CD4-positive, alpha-beta T cell treated with Interleukin-17A for 4 hours (primary cell): ENCODE data around the gene OSBPL10.
"Not testable (repeated sequence)": the region's sequence is repeated elsewhere in the genome, so short reads cannot be mapped to it uniquely, and the experiment has no call there.

Experiments
- DNase-seq: peaks from one replicate; pipeline ENCODE4 v3.0.0-alpha.2; 2020; ENCODE audit warnings: mixed read lengths

The OSBPL10 gene

DNA sequence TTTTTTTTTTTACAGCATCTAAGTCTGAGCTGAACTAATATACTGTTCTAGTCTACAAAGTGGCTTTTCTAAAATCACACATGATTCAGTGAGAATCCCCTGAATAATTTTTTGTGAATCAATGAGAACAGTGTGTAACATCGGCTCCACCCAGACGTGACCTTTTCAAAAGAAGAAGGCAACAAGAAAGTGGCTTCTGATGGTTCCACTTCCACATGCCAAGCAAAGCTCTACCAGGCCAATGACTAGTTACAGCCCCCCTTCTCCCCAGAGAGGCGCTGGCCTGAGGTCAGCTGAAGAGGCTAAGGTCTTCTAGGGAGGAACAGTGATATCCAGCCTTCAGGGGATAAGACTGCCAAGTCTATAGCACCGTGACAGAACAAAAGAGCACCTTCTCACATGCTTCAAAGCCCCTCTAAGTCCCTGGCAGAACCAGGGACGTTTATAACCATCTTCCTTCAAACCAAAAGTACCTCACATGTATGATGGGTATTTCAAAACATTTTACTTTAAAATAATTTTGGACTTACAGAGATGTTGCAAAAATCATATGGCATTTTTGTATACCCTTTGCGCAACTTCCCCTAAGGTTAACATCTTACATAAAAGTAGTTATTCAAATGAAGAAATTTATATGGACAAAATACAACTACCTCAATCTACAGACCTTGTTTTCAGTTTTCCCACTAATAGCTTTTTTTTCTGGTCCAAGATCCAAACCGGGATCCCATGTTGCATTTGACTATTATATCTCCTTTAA is 177.9 kb downstream of the OSBPL10 start:
- DNase-seq: no peak

GRCh38 chr3:31800436-31800835 is 180.6 kb downstream of the OSBPL10 start:
- DNase-seq: no peak

DNA sequence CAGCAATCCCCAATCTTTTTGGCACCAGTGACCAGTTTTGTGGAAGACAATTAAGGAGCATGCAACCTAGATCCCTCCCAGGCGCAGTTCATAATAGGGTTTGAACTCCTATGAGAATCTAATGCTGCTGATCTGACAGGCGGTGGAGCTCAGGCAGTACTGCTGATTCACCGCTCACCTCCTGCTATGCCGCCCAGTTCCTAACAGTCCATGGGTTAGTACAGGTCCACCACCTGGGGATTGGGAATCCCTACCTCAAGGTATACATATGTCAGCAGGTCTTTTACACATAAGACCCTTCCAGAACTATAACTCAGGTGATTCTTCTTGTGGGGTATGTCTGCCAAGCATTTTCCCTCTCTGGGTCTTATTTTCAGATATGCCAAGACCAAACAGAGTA is 182.2 kb downstream of the OSBPL10 start:
- DNase-seq: no peak

DNA sequence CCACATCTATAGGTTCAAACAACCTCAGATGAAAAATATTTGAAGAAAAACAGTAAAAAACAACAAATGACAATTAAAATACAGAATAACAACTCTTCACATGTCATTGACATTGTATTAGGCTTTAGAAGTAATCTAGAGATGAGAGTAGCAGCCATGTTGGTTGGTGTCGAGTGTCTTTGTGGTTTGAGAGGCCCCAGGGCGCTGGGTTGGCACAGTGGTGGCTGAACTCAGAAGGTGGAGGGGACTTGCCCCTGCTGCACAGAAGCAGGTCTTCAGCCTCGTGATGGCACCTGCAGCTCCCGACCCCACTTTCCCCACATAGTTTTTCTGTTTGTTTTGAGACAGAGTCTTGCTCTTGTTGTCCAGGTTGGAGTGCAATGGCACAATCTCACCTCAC is 187.2 kb downstream of the OSBPL10 start:
- DNase-seq: no peak

DNA sequence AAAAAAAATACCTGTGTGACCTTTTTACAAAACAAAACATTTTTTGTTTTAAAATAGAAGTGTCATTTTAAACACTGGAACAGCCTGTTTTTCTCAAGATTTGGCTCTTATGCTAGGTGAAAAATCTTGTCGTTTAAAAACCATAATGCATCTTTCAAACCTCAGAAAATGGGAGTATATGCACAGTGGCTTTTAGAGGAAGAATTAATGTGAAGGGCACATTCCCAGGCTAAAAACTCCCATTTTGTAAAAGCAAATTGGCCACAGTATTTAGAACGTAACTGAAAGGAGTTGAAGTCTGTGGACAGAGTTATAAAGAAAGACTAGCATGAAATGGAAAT is 190.0 kb downstream of the OSBPL10 start:
- no peak for DNase-seq

DNA sequence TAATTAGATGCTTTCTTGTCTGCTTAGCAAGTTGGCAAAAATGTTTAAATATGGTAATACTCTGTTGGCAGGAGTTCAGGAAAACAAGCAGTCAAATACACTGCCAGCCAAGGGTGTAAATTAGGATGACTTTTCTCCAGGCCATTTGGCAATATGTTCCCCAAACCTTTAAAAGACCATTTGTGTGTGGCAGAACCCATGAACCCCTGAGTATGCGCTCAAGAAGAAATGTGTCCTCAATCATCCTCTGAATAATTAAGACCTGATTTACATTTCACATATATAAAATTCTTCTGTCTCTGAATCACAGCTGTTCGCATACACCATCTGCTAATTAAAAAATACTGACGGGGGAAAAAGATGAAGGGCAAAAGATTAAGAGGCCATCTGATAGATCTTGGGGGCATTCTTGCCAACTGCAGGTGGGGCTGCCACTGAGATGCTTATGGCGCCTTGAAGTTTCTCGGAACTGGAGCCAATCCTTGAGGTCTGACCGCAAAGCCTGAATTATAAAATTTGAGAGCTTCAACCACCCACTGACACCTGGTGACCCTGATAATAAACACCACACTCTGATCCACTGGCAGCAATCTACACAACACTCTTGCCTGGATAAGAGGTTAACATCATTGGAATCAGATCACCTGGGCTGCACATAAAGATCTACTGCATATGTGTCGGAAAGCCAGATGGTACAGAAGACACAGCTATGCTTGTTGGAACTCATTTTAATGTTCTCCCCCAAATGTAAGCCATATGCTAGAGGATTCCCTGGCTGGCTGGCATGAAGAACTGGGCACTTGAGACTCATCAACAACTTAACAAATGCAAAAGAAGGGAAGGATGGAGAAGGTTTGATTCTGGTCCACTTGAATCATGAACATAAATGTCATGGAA is 190.6 kb downstream of the OSBPL10 start:
- no peak for DNase-seq

GRCh38 chr3:31789429-31789828 is 191.6 kb downstream of the OSBPL10 start:
- DNase-seq: no peak

DNA sequence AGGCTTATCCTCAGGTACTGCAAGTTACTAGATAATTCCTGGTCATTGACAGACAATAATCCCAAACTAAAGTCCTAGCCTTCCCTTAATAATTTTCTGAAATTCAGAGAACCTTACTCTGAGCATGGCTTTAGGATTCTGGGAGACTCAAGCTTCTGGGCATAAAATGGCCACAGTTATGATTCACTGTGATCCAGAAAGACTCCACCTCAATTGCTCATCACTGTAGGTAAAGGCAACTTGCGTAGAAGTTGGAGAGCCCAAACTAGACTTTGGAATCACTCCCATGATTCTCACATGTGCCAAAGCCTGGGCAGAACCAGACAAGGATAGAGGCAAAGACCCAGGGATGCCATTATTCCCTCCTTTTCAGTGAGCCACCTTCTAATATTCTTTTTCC is 195.3 kb downstream of the OSBPL10 start:
- DNase-seq: no peak

GRCh38 chr3:31785286-31785685 is 195.8 kb downstream of the OSBPL10 start:
- no peak for DNase-seq

DNA sequence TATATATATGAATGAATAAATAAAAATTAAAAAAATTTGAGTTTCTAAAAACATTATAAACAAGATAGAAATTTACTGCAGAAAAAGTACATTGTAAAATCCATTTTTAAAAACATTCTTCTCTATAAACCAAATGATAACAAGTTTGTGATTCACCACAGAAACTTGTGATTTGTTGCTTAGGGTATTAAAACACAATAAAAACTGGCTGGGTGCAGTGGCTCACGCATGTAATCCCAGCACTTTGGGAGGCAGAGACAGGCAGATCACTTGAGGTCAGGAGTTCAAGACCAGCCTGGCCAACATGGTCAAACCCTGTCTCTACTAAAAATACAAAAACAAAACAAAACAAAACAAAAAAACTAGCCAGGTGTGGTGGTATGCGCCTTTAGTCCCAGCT is 197.2 kb downstream of the OSBPL10 start:
- not testable (repeated sequence) for DNase-seq

DNA sequence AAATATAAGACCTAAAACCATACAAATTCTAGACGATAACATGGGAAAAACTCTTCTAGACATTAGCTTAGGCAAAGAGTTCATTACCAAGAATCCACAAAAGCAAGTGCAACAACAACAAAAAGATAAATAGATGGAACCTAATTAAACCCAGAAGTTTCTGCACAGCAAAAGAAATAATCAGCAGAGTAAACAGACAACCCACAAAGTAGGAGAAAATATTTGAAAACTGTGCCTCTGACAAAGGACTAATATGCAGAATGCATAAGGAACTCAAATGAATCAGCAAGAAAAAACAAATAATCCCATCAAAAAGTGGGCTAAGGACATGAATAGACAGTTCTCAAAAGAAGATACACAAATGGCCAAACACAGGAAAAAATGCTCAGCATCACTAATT is 198.8 kb downstream of the OSBPL10 start:
- DNase-seq: not testable (repeated sequence)

GRCh38 chr3:31779514-31779913 is 201.5 kb downstream of the OSBPL10 start:
- no peak for DNase-seq

DNA sequence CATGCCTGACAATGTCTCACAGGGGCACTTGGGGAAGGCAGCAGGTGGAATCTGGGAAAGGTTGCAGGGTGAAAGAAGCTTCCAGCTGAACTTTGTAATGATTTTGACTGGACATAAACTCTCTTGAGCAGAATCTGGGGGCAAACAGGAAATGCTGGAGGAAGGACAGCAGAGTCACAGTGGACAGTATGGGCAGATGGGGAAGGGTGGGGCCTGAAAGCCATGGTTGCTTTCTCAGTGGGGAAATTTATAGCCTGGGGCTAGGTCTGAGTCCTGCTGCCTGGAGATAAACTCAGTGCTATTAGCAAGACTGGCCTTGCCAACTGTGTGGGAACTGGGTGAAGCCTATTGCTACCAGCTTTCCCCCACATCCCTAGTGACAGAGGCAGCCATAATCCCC is 203.2 kb downstream of the OSBPL10 start:
- DNase-seq: no peak

- no peak for DNase-seq
Observed at GRCh38 chr3:31777092-31777491, 204.0 kb downstream of the OSBPL10 start.

DNA sequence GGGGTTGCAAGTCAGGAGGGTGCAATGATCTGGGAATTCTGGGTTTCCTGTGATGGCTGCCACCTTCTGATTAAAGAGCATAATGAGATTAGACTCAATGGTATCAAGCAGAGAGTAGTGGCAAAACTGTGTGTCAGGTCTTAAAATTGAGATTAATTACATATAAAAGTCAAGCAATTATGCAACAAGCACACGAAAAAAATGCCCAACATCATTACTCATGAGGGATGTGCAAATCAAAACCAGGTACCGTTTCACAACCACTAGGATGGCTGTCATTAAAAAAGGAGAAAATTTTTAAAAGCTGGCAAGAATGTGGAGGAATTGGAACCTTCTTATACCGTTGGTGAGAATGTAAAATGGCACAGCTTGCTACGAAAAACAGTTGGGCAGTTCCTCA is 205.0 kb downstream of the OSBPL10 start:
- no peak for DNase-seq

- no peak for DNase-seq
Observed at GRCh38 chr3:31775383-31775782, 205.7 kb downstream of the OSBPL10 start.

DNA sequence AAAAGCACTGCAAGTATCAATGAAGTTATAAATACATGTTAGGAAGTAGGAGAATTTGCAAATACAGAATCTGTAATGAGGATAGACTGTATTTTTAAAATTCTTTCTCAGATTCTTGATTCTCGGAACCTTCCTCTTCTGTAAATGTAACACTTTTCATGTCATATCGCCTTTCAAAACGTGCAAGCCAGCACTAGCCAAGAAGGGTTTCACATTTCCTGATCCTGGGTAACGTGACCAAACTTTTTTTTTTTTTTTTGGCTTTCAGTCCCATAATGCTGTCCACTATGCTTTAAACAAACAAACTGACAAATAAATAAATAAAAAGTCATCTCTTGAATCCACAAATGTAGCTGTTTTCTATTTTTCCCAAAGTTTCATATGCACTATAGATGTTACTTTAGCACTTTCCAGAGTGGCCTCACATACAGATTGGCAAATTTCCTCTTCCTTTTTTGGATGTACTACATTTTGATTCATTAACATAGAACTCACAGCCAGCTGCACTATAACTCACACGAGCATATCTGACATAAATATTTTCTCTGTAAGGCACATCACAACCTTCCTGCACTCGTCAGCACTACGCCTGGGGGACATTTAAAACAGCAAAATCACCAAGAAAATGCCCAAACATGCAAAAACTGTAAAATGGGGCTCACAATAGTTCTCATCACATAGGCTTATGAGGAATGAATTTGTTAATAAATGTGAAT is 208.1 kb downstream of the OSBPL10 start:
- DNase-seq: no peak

DNA sequence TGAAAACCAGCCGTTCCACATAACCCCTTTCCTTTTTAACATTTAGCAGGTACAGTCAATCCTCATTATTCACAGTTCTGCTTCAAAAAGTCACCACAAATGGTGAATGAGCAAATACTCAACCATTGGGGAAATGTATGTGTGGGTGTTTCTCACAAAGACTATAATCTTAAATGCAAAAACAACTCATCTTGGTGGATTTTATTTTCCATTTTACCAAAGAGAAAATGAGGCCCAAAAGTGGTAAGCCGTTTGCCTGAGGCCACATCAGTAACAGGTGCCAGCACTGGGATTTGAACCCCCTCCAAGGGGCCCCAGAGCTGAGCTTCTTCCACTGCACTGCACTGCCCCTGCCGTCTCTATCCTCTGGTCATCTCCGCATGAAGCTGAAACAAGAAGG is 208.8 kb downstream of the OSBPL10 start:
- DNase-seq: no peak

DNA sequence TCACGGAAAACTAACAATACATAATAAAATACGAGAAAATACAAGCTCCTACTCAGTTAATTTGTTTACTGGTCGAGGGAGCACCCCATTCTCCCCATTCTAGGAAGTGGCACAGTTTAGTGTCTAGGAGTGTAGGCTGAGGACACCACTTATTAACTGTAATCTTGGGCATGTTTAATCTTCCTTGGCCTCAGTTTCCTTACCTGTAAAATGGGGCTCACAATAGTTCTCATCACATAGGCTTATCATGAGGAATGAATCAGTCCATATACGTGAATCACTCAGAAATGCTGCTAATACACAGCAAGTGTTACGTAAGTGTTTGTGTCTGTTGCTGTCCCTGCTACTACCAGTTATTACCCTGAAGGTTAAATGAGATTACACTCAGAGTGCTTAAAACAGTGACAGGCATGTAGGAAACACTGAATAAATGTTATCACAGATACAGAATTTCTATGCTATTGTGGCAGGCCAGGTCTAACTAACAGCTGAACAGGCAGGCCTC is 210.2 kb downstream of the OSBPL10 start:
- DNase-seq: no peak

- peak; percentile 63 for DNase-seq
Observed at GRCh38 chr3:31768479-31769125, 212.5 kb downstream of the OSBPL10 start.

- no peak for DNase-seq
Observed at GRCh38 chr3:31767920-31768319, 213.1 kb downstream of the OSBPL10 start.

DNA sequence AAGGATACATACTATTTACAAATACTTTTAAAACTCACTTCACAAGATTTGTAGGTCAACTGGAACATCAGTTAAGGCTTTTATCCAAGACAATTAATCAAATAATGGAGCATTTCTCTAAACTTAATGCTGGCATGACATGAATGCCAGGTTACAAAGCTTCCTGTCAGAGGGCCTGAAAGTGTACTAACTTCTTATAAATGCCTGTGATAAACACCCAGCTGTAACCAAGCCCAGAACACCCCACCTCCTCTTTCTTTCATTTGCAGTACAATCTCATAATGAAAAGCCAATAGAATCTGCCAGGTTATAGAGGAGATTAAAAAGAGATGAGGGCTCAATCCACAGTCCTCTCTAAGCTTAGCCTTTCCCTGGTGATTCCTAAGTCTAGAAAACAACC is 214.4 kb downstream of the OSBPL10 start:
- DNase-seq: no peak

- no peak for DNase-seq
Observed at GRCh38 chr3:31765871-31766270, 215.2 kb downstream of the OSBPL10 start.
